HEK293 (cell line): ENCODE data around the gene SH3RF1.

ENCODE experiments used
- CTCF ChIA-PET: fragments of 350-600 bp; formaldehyde crosslinking; extraction: SDS; loops from one replicate; lab custom pipeline; 2021; ENCODE audit warnings: antibody characterized with exemption; lab: Yijun Ruan, JAX
- POLR2A ChIA-PET: fragments of 300-600 bp; formaldehyde crosslinking; extraction: SDS; loops from one replicate; lab custom pipeline; 2020; ENCODE audit warnings: antibody characterized with exemption, inconsistent platforms; lab: Yijun Ruan, JAX
- H3K27ac ChIP-seq: fragments of 200-500 bp; sonication (Bioruptor generic); 2 replicates; pipeline ENCODE4 v1.5.1; 2014; ENCODE audit warnings: low read depth, low read length, control low read depth, inconsistent platforms; ENCODE audit errors: extremely low read depth
- H3K36me3 ChIP-seq, 2 experiments: fragments of 200-500 bp in 1 of 2; sonication (Bioruptor generic) in 1 of 2; 1 replicate in 1 of 2; 2 replicates in 1 of 2; pipeline ENCODE4 v1.5.1; 2014 to 2017; ENCODE audit warnings: inconsistent platforms in 2 of 2, low read length in 2 of 2; ENCODE audit not compliant: control insufficient read depth in 2 of 2, insufficient read depth in 1 of 2
- H3K4me1 ChIP-seq: fragments of 200-500 bp; sonication (Bioruptor generic); 2 replicates; pipeline ENCODE4 v1.5.1; 2014; ENCODE audit warnings: mild to moderate bottlenecking, low read length, inconsistent platforms; ENCODE audit not compliant: control insufficient read depth, insufficient read depth
- H3K4me3 ChIP-seq: 2 replicates; pipeline ENCODE4 v1.5.1; 2011; ENCODE audit warnings: low read depth, mild to moderate bottlenecking, control low read depth, low read length, moderate library complexity
- H3K9me3 ChIP-seq: fragments of 200-500 bp; sonication (Bioruptor generic); 2 replicates; pipeline ENCODE4 v1.5.1; 2014; ENCODE audit warnings: low read depth, low read length, inconsistent platforms; ENCODE audit not compliant: control insufficient read depth, insufficient read depth
- BCL11A ChIP-seq: fragments of 450-650 bp; formaldehyde crosslinking; IDR thresholded peaks from 2 replicates; pipeline ENCODE4 v1.5.1; 2016; ENCODE audit warnings: low read depth, missing biosample characterization, missing genetic modification characterization
- EGR2 ChIP-seq: fragments of 450-650 bp; formaldehyde crosslinking; IDR thresholded peaks from 2 replicates; pipeline ENCODE4 v1.5.1; 2016; ENCODE audit warnings: low read depth, missing biosample characterization, missing genetic modification characterization
- FEZF1 ChIP-seq: fragments of 450-650 bp; formaldehyde crosslinking; IDR thresholded peaks from 2 replicates; pipeline ENCODE4 v1.5.1; 2016; ENCODE audit warnings: missing biosample characterization, missing genetic modification characterization
- IKZF3 ChIP-seq: fragments of 450-650 bp; IDR thresholded peaks from 2 replicates; pipeline ENCODE4 v1.5.0; 2018; ENCODE audit warnings: missing biosample characterization, mild to moderate bottlenecking, missing genetic modification characterization, moderate library complexity
- KLF1 ChIP-seq: fragments of 450-650 bp; formaldehyde crosslinking; IDR thresholded peaks from 2 replicates; pipeline ENCODE4 v1.5.1; 2016; ENCODE audit warnings: missing biosample characterization, missing genetic modification characterization
- PRDM6 ChIP-seq: fragments of 450-650 bp; formaldehyde crosslinking; IDR thresholded peaks from 2 replicates; pipeline ENCODE4 v1.5.1; 2017; ENCODE audit warnings: missing biosample characterization, missing genetic modification characterization
- TCF7L2 ChIP-seq: IDR thresholded peaks from 2 replicates; pipeline ENCODE4 v1.6.1; 2011; ENCODE audit warnings: low read depth, mild to moderate bottlenecking, inconsistent platforms, low read length, moderate library complexity, borderline replicate concordance
- TRIM28 ChIP-seq: IDR thresholded peaks from 2 replicates; pipeline ENCODE4 v1.6.1; 2011; ENCODE audit warnings: low read length, control low read depth, borderline replicate concordance
- YY2 ChIP-seq: fragments of 450-650 bp; formaldehyde crosslinking; IDR thresholded peaks from 2 replicates; pipeline ENCODE4 v1.5.1; 2016; ENCODE audit warnings: missing biosample characterization, missing genetic modification characterization
- ZBTB11 ChIP-seq: fragments of 450-650 bp; formaldehyde crosslinking; conservative IDR thresholded peaks from 2 replicates; pipeline ENCODE4 v1.5.1; 2016; ENCODE audit warnings: low read depth, missing biosample characterization, missing genetic modification characterization
- ZFP3 ChIP-seq: fragments of 450-650 bp; formaldehyde crosslinking; IDR thresholded peaks from 2 replicates; pipeline ENCODE4 v1.5.1; 2016; ENCODE audit warnings: low read depth, missing biosample characterization, missing genetic modification characterization
- ZNF146 ChIP-seq: fragments of 450-650 bp; formaldehyde crosslinking; IDR thresholded peaks from 2 replicates; pipeline ENCODE4 v1.5.1; 2016; ENCODE audit warnings: missing biosample characterization, missing genetic modification characterization
- ZNF274 ChIP-seq, 2 experiments: fragments of 200-500 bp in 1 of 2; fragments of 450-650 bp in 1 of 2; sonication (Bioruptor generic) in 1 of 2; formaldehyde crosslinking in 1 of 2; IDR thresholded peaks; 2 replicates each; pipeline versions ENCODE4 v1.5.1 to v1.6.1; 2014 to 2016; ENCODE audit warnings: borderline replicate concordance in 1 of 2, inconsistent platforms in 1 of 2, low read length in 1 of 2, missing biosample characterization in 1 of 2, missing genetic modification characterization in 1 of 2
- ZNF292 ChIP-seq: fragments of 450-650 bp; formaldehyde crosslinking; IDR thresholded peaks from 2 replicates; pipeline ENCODE4 v1.5.1; 2016; ENCODE audit warnings: low read depth, missing biosample characterization, missing genetic modification characterization, borderline replicate concordance
- ZNF311 ChIP-seq: fragments of 450-650 bp; formaldehyde crosslinking; IDR thresholded peaks from 2 replicates; pipeline ENCODE4 v1.5.1; 2017; ENCODE audit warnings: missing biosample characterization, missing genetic modification characterization, borderline replicate concordance
- ZNF341 ChIP-seq: fragments of 450-650 bp; formaldehyde crosslinking; IDR thresholded peaks from 2 replicates; pipeline ENCODE4; 2016; ENCODE audit warnings: low read depth, missing biosample characterization, missing genetic modification characterization
- ZNF423 ChIP-seq: fragments of 450-650 bp; formaldehyde crosslinking; IDR thresholded peaks from 2 replicates; pipeline ENCODE4 v1.5.1; 2016; ENCODE audit warnings: missing biosample characterization, missing genetic modification characterization
- ZNF558 ChIP-seq: fragments of 450-650 bp; formaldehyde crosslinking; IDR thresholded peaks from 2 replicates; pipeline ENCODE4 v1.5.1; 2016; ENCODE audit warnings: missing biosample characterization, missing genetic modification characterization
- ZNF571 ChIP-seq: fragments of 450-650 bp; formaldehyde crosslinking; IDR thresholded peaks from 2 replicates; pipeline ENCODE4 v1.5.0; 2017; ENCODE audit warnings: missing biosample characterization, missing genetic modification characterization
- ZNF596 ChIP-seq: fragments of 450-650 bp; IDR thresholded peaks from 2 replicates; pipeline ENCODE4 v1.5.0; 2018; ENCODE audit warnings: missing biosample characterization, mild to moderate bottlenecking, missing genetic modification characterization, moderate library complexity
- ZNF692 ChIP-seq: fragments of 450-650 bp; formaldehyde crosslinking; IDR thresholded peaks from 2 replicates; pipeline ENCODE4 v1.5.1; 2016; ENCODE audit warnings: missing biosample characterization, missing genetic modification characterization
- ZNF707 ChIP-seq: fragments of 450-650 bp; formaldehyde crosslinking; IDR thresholded peaks from 2 replicates; pipeline ENCODE4 v1.5.1; 2016; ENCODE audit warnings: missing biosample characterization, missing genetic modification characterization
- ZNF768 ChIP-seq: fragments of 450-650 bp; formaldehyde crosslinking; IDR thresholded peaks from 2 replicates; pipeline ENCODE4 v1.5.1; 2018; ENCODE audit warnings: missing biosample characterization, mild to moderate bottlenecking, missing genetic modification characterization
- ZNF785 ChIP-seq: fragments of 450-650 bp; formaldehyde crosslinking; IDR thresholded peaks from 2 replicates; pipeline ENCODE4 v1.5.1; 2016; ENCODE audit warnings: missing biosample characterization, missing genetic modification characterization
- ZNF791 ChIP-seq: fragments of 450-650 bp; formaldehyde crosslinking; IDR thresholded peaks from 2 replicates; pipeline ENCODE4 v1.5.1; 2016; ENCODE audit warnings: missing biosample characterization, missing genetic modification characterization
- TF ChIP-seq, protein P1 (sequence below): fragments of 450-650 bp; formaldehyde crosslinking; IDR thresholded peaks from 2 replicates; pipeline ENCODE4 v1.5.1; 2016; ENCODE audit warnings: missing biosample characterization, missing genetic modification characterization

Gene SH3RF1

GRCh38 chr4:169248645-169249044 is 22.1 kb downstream of the SH3RF1 start:
- H3K4me3 ChIP-seq: no peak overlapping the region
- H3K27ac ChIP-seq: no peak overlapping the region
- H3K9me3 ChIP-seq: no peaks in the 10 kb centered on the region
- no peaks in the 10 kb centered on the region for H3K36me3 ChIP-seq
- ChIA-PET CTCF (no interaction called here), POLR2A (no interaction called here)
- H3K4me1 ChIP-seq: peaks cover 24% of the 10 kb centered on the region
- TF ChIP-seq, protein P1, sequence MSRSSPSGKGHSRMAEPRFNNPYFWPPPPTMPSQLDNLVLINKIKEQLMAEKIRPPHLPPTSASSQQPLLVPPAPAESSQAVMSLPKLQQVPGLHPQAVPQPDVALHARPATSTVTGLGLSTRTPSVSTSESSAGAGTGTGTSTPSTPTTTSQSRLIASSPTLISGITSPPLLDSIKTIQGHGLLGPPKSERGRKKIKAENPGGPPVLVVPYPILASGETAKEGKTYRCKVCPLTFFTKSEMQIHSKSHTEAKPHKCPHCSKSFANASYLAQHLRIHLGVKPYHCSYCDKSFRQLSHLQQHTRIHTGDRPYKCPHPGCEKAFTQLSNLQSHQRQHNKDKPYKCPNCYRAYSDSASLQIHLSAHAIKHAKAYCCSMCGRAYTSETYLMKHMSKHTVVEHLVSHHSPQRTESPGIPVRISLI (tag by site-specific recombination): no peak
- TF ChIP-seq ZNF558 (tag by site-specific recombination) (no peak), ZFP3 (no peak), ZNF571 (tag by site-specific recombination) (no peak), BCL11A (tag by site-specific recombination) (no peak), ZNF791 (tag by site-specific recombination) (no peak), ZNF274 (IDR thresholded peaks at IDR 0.05; ENCODE audit: low read length) (no peak), ZNF274 (tag by site-specific recombination; IDR thresholded peaks at IDR 0.05; ENCODE audit: borderline replicate concordance) (no peak), YY2 (tag by site-specific recombination) (no peak), ZNF596 (tag by site-specific recombination) (no peak), ZNF341 (tag by site-specific recombination) (no peak), ZNF768 (no peak), KLF1 (tag by site-specific recombination) (no peak)

DNA sequence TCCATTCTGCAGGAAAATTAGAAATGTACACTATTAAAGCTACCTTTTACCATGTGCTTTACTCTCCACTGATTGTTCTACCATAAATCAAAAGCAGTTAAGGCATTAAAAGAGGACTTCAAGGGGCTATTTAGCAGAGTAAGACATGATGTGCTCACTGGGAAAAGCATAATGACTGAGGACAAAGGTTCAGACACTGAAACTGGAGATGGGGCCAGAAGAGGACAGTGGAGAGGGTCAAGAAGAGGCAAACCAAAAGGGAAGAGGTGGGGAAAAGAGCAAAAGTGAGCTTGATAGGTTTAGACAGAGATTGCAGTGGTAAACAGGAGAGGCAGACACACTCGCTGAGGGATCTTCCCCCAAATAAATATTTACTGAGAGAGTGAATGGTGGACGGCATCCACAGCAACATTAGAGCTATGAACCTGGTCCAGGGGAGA is 23.8 kb downstream of the SH3RF1 start:
- CTCF ChIA-PET: interaction anchor here (0.6 to 0.8 kb wide), 2 partner anchors 26 to 62 kb away, joined by 3 read pairs; no protein-coding TSS in a partner anchor
- H3K36me3 ChIP-seq: no peaks in the 10 kb centered on the region
- H3K4me3 ChIP-seq: no peak overlapping the region
- H3K4me1 ChIP-seq: peaks cover 8% of the 10 kb centered on the region
- H3K27ac ChIP-seq: no peak overlapping the region
- TF ChIP-seq ZNF292 (no peak), ZNF311 (tag by site-specific recombination) (no peak), TRIM28 (0 out of 2 replicates have a peak, but pooled peaks have one; percentile 35), PRDM6 (tag by site-specific recombination) (peak; percentile 86), TCF7L2 (0 out of 2 replicates have a peak, but pooled peaks have one; percentile 42), ZNF146 (tag by site-specific recombination) (no peak), FEZF1 (tag by site-specific recombination) (peak; percentile 73)
- no peaks in the 10 kb centered on the region for H3K9me3 ChIP-seq
- POLR2A ChIA-PET: interaction anchor here (0.6 kb wide), 1 partner anchor 9 kb away, joined by 3 read pairs; no protein-coding TSS in a partner anchor

DNA sequence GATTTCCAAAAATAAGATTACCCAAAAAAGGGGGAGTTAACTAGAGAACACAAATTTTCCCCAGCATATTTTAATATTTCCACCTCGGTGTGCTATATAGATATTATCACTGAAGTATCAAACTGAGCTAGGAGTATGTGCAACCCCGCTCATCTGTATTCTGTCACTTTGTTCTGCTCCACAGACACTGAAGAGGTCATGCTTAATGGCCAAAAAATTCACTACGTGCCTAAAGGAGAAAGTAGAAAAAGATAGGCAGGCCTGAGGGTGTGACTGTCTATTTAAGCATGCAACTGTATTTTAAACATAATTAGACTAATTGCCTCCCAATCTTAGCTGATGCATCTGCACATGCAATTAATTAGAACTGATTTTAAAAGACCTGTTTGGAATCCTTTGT is 24.5 kb downstream of the SH3RF1 start:
- no peak overlapping the region for H3K27ac ChIP-seq
- H3K36me3 ChIP-seq: no peaks in the 10 kb centered on the region
- ChIA-PET POLR2A (no interaction called here), CTCF (interaction anchor here (0.7 kb wide), 1 partner anchor 322 kb away, joined by 3 read pairs; no protein-coding TSS in a partner anchor)
- TF ChIP-seq ZNF707 (no peak), ZNF423 (tag by site-specific recombination) (no peak), EGR2 (no peak), KLF1 (tag by site-specific recombination) (no peak), ZNF692 (tag by site-specific recombination) (no peak), ZBTB11 (tag by site-specific recombination) (no peak), ZNF785 (tag by site-specific recombination) (no peak), IKZF3 (tag by site-specific recombination) (no peak)
- peaks cover 2% of the 10 kb centered on the region for H3K4me1 ChIP-seq
- H3K4me3 ChIP-seq: no peak overlapping the region
- H3K9me3 ChIP-seq: no peaks in the 10 kb centered on the region
